ENCODE measurements around the gene TMUB1. TPM values are rescaled to one million over a fixed set of nuclear protein-coding genes. Genes with fewer than 3 reads are reported as not detected.
A peak's percentile ranks its signal among the peaks of the same experiment; 100 is the strongest.

Gene TMUB1
- total RNA-seq, 1 experiment from 2014 or later = 32.9 TPM

DNA sequence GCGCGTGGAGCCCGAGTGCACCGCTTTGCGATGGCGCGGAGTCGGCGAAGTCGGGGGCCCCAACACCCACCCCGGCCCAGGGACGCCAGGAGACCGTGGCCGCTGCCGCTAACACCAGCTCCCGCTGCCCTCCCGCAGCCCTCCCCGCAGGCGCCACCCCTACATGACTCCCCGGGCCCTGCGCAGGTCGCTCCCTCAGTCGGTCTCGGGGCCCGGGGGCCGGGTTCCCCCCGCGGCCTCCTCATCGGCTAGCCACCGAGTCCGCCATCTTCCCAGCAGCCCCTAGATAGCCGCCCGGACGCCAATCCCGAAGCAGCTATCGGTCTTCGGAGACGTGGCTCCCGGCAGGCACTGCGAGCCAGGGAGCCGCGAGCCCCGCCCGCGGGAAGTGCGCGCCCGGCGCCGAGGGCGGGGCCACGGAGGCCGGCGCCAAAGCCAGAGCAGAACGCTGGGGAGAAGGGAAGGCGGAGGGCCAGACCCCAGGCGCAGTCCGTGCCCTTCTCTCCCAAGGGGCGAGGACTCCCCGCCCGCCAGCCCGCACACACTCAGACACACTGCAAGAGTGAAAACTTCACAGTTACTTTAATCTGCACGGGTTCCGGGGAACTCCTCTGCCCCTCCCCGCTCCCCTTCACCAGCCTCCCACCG is 2.6 kb downstream of the TMUB1 start, which contains the start of gene FASTK:
TSS of gene FASTK (minus strand) at position 288 of the 648 bp plus-strand sequence. CDS start at position 245, 43 bp downstream.
- peaks cover 11% of the 10 kb centered on the region for H3K36me3 ChIP-seq
- H3K27me3 ChIP-seq = no peaks in the 10 kb centered on the region
- no peaks in the 10 kb centered on the region for H3K9me3 ChIP-seq
- peak within 1 kb of the TSS; percentile 89 for H3K4me3 ChIP-seq
- DNase-seq = peak; percentile 87

DNA sequence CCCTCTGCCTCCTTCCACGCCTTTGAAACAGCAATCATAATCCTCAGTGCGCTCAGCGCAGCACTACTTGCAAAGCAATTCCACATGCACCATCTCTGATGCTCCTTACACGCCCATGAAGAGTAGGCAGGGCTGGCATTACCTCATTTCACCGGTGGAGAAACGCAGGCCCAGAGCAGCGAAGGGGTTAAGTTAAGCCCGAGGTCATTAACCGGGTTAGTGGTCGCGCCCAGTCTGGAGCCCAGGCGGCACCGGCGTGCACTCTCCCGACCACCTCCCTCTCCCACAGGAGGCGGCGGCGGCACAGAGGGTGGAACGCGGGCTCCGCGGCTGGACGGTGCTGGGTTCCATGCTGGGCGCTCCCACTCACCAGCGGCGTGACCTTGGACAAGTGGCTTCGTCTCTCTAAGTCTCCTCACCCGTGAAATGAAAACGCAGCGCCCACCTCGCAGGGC is 3.2 kb downstream of the TMUB1 start:
- Histone ChIP-seq H3K36me3 (peaks cover 11% of the 10 kb centered on the region), H3K4me3 (peak overlapping the region; percentile 89), H3K9me3 (no peaks in the 10 kb centered on the region), H3K27me3 (no peaks in the 10 kb centered on the region)
- no peak for DNase-seq

DNA sequence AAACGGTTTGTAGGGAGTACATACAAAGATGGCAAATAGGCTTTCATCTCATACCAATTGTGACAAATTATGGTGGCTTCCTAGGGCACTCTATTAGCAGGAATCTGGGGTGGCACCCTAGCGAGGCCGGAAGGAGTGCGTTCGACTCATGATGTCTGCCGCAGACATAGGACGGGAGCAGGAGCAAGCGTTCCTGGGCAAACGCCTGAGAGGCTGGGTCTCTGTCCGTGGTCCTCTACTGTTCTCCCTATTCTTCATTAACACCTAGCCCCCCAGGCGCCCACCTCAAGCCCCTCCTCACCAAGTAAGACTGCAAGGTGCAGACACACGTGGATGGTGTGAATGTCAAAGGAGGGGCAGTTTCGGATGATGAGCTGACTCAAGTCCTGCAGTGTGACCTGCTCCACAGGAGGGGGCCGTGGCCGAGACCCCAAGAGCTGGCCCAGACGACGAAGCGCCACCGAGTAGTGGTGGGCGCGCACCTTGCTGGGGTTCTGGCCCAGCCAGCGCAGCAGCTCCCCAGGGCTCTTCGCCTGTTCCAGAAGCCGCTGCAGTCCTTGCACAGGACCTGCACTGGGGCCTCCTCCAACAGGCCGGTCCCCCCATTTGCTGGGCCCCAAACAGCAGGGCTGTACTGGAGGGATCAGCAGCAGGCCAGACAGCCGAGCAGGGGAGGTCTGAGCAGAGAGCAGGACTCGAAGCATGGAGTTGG is 3.9 kb downstream of the TMUB1 start:
- Histone ChIP-seq H3K9me3 (no peaks in the 10 kb centered on the region), H3K27me3 (no peaks in the 10 kb centered on the region), H3K4me3 (peak overlapping the region; percentile 89), H3K36me3 (peaks cover 11% of the 10 kb centered on the region)
- DNase-seq = no peak

DNA sequence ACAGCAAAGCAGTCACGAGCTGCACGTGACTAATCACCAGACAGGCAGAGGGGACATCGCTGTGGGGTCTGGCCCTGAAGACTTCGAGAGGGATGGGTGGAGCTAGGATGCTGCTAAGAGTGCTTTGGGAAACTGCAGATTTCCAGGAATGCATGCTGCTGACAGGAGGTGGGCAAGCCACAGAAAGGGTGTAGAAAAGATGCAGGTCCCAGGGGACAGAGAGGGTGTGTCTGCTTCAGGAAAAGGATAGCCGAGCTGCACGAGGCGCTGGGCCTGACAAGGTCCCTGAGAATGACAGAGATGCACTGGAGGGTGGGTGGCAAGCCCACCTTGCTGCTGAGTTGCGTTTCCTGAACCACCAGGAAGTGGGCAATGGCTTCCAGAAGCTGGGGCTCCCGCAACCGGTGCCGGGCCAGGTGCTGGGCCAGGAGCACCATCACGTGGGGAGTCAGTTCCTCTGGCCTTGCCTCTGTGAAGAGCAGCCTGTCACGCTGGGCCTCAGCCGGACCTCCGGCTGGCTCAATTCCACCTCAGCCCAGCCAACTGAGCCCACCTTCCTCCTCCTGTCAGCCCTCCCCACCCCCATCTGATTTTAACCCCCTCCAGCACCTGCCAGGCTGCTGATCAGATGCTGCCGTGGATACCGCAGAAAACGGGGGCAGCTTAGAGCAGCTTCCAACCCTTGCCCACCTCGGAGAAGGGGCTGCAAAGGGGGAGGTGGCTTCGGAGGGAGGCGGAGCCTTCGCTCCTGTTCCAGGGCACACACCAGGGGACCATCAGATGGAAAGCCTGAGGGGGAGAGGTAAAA is 4.9 kb downstream of the TMUB1 start:
- DNase-seq = no peak
- peaks cover 11% of the 10 kb centered on the region for H3K36me3 ChIP-seq
- H3K4me3 ChIP-seq = no peak overlapping the region
- no peaks in the 10 kb centered on the region for H3K9me3 ChIP-seq
- H3K27me3 ChIP-seq = no peaks in the 10 kb centered on the region

GRCh38 chr7:151077705-151078232 is 5.5 kb downstream of the TMUB1 start:
- Histone ChIP-seq H3K36me3 (peaks cover 11% of the 10 kb centered on the region), H3K27me3 (no peaks in the 10 kb centered on the region), H3K9me3 (no peaks in the 10 kb centered on the region), H3K4me3 (no peak overlapping the region)
- DNase-seq = no peak

GRCh38 chr7:151076863-151077704 is 6.2 kb downstream of the TMUB1 start:
- no peak overlapping the region for H3K4me3 ChIP-seq
- H3K27me3 ChIP-seq = no peaks in the 10 kb centered on the region
- no peak for DNase-seq
- H3K9me3 ChIP-seq = no peaks in the 10 kb centered on the region
- H3K36me3 ChIP-seq = peaks cover 11% of the 10 kb centered on the region

GRCh38 chr7:151075978-151076426 is 7.3 kb downstream of the TMUB1 start:
- no peak for DNase-seq
- H3K36me3 ChIP-seq = peaks cover 9% of the 10 kb centered on the region
- no peak overlapping the region for H3K4me3 ChIP-seq
- H3K9me3 ChIP-seq = no peaks in the 10 kb centered on the region
- H3K27me3 ChIP-seq = no peaks in the 10 kb centered on the region

- no peak overlapping the region for H3K4me3 ChIP-seq
- H3K27me3 ChIP-seq = no peaks in the 10 kb centered on the region
- no peaks in the 10 kb centered on the region for H3K9me3 ChIP-seq
- no peak for DNase-seq
- H3K36me3 ChIP-seq = peaks cover 9% of the 10 kb centered on the region
These were observed 7.7 kb downstream of the TMUB1 start for GRCh38 chr7:151075662-151075971.

GRCh38 chr7:151074817-151075661 is 8.3 kb downstream of the TMUB1 start:
- H3K36me3 ChIP-seq = peaks cover 5% of the 10 kb centered on the region
- H3K27me3 ChIP-seq = no peaks in the 10 kb centered on the region
- DNase-seq = no peak
- H3K4me3 ChIP-seq = no peak overlapping the region
- H3K9me3 ChIP-seq = no peaks in the 10 kb centered on the region

DNA sequence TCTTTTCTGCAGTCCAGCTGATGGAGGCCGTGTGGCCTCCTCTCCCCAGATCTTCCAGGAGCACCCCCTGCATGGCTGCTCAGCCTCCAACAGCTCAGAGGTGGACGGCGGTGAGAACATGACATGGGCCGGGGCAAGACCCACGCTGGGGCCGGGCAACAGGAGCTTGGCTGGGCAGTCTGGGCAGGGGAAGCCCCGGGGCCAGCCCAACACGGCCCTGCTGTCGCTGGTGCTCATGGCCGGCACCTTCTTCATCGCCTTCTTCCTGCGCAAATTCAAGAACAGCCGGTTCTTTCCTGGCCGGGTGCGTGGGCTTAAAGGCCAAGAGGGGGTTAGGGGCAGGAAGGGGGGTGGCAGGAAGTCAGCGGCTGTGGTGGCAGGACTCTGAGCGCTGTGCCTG is 9.3 kb downstream of the TMUB1 start:
- Histone ChIP-seq H3K4me3 (no peak overlapping the region), H3K27me3 (no peaks in the 10 kb centered on the region), H3K36me3 (peaks cover 2% of the 10 kb centered on the region; the same call in 1 of the 2 replicates), H3K9me3 (no peaks in the 10 kb centered on the region)
- DNase-seq = no peak

DNA sequence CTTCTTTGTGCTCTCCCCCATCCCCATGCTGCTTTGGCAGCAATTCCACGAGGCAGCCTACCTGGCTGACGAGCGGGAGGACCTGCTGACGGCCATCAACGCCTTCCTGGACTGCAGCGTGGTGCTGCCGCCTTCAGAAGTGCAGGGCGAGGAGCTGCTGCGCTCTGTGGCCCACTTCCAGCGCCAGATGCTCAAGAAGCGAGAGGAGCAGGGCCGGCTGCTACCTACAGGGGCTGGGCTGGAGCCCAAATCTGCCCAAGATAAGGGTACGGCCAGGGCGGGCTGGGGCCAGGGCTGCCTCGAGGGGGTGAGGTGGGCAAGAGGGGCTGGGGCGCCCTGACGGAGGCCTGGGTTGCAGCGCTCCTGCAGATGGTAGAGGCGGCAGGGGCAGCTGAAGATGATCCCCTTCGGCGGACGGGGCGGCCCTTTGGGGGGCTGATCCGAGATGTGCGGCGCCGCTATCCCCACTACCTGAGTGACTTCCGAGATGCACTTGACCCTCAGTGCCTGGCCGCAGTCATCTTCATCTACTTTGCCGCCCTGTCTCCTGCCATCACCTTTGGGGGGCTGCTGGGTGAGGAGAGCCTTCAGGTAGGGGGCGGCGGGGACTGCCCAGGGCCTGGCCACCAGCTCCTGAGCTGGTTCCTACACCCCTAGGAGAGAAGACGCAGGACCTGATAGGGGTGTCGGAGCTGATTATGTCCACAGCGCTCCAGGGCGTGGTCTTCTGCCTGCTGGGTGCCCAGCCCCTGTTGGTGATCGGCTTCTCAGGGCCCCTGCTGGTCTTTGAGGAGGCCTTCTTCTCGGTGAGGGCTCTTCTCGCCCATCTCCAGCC is 12.0 kb downstream of the TMUB1 start:
- Histone ChIP-seq H3K36me3 (no peaks in the 10 kb centered on the region; the same call in none of the 2 replicates), H3K9me3 (no peaks in the 10 kb centered on the region), H3K4me3 (no peak overlapping the region), H3K27me3 (no peaks in the 10 kb centered on the region)
- no peak for DNase-seq

GRCh38 chr7:151070574-151070960 is 12.7 kb downstream of the TMUB1 start:
- Histone ChIP-seq H3K4me3 (no peak overlapping the region), H3K27me3 (no peaks in the 10 kb centered on the region), H3K9me3 (no peaks in the 10 kb centered on the region), H3K36me3 (no peaks in the 10 kb centered on the region; the same call in none of the 2 replicates)
- DNase-seq = no peak

DNA sequence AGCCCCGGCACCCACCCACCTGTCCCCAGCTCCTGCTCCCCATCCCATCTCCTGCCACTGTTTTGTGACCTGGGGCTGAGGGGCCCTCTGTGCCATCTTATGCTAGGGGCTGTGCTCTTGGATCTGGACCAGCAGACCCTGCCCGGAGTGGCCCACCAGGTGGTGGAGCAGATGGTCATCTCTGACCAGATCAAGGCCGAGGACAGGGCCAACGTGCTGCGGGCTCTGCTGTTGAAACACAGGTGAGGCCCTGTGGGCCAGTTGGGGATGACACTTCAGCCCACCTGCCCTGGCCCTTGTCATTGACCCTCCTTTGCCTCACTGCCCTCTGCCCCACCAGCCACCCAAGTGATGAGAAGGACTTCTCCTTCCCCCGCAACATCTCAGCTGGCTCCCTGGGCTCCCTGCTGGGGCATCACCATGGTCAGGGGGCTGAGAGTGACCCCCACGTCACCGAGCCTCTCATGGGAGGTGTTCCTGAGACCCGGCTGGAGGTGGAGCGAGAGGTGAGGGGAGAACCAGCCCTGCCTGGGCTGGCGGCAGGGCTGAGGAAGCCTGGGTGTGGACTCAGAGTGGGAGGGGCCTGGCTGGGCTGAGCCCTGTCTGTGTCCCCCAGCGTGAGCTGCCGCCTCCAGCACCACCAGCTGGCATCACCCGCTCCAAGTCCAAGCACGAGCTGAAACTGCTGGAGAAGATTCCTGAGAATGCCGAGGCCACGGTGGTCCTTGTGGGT is 13.3 kb downstream of the TMUB1 start:
- Histone ChIP-seq H3K27me3 (no peaks in the 10 kb centered on the region), H3K9me3 (no peaks in the 10 kb centered on the region), H3K36me3 (no peaks in the 10 kb centered on the region; the same call in none of the 2 replicates), H3K4me3 (no peak overlapping the region)
- DNase-seq = no peak
